Measurements from ENCODE around the gene SLC41A3. TPM values are rescaled to one million over a fixed set of nuclear protein-coding genes. Genes with fewer than 3 reads are reported as not detected.
A peak's percentile ranks its signal among the peaks of the same experiment; 100 is the strongest.
"Not testable (repeated sequence)": the region's sequence is repeated elsewhere in the genome, so short reads cannot be mapped to it uniquely, and the experiment has no call there.

Gene SLC41A3
- polyA plus RNA-seq, 3 donors from 2014 or later: 24.1 to 28.0 (median 25.4) TPM

GRCh38 chr3:126038791-126039190 lies 45.1 kb downstream of the SLC41A3 start:
- peaks cover 0 to 14% (median 4%) of the 10 kb centered on the region in 6 donors for H3K9me3 Mint-ChIP-seq
- DNase-seq; H3K27me3 Mint-ChIP-seq (ENCODE audit: low read depth in 3 of 3); H3K4me3 Mint-ChIP-seq; H3K27ac Mint-ChIP-seq; H3K4me1 Mint-ChIP-seq: not testable (repeated sequence)
- peaks cover 43 to 73% (median 69%) of the 10 kb centered on the region in 3 donors for H3K36me3 Mint-ChIP-seq

GRCh38 chr3:126036056-126036549 lies 47.8 kb downstream of the SLC41A3 start:
- H3K27me3 Mint-ChIP-seq (ENCODE audit: low read depth in 3 of 3): peaks cover 0 to 1% (median 0%) of the 10 kb centered on the region in 3 donors
- no peaks in the 10 kb centered on the region for H3K9me3 Mint-ChIP-seq
- peaks cover 39 to 71% (median 64%) of the 10 kb centered on the region in 3 donors for H3K36me3 Mint-ChIP-seq
- DNase-seq: no peak
- no peaks in the 10 kb centered on the region for H3K4me1 Mint-ChIP-seq
- H3K4me3 Mint-ChIP-seq: no peak overlapping the region
- no peak overlapping the region for H3K27ac Mint-ChIP-seq

- no peak for DNase-seq
- Mint-ChIP-seq H3K27ac (no peak overlapping the region), H3K4me1 (no peaks in the 10 kb centered on the region), H3K27me3 (ENCODE audit: low read depth in 3 of 3) (peaks cover 0 to 1% (median 0%) of the 10 kb centered on the region in 3 donors), H3K4me3 (no peak overlapping the region), H3K9me3 (no peaks in the 10 kb centered on the region), H3K36me3 (peaks cover 34 to 67% (median 60%) of the 10 kb centered on the region in 3 donors)
These were observed 48.4 kb downstream of the SLC41A3 start for GRCh38 chr3:126035362-126036050.

- Mint-ChIP-seq H3K4me1 (no peaks in the 10 kb centered on the region), H3K27ac (peak overlapping the region in 1 of 6 donors; percentile 38), H3K27me3 (ENCODE audit: low read depth in 3 of 3) (no peaks in the 10 kb centered on the region), H3K4me3 (no peak overlapping the region), H3K36me3 (peaks cover 29 to 63% (median 61%) of the 10 kb centered on the region in 3 donors), H3K9me3 (no peaks in the 10 kb centered on the region)
- DNase-seq: no peak
These were observed 49.2 kb downstream of the SLC41A3 start for GRCh38 chr3:126034481-126035361.

- Mint-ChIP-seq H3K4me3 (no peak overlapping the region), H3K36me3 (peaks cover 37 to 63% (median 63%) of the 10 kb centered on the region in 3 donors)
These were observed 50.2 kb downstream of the SLC41A3 start for GRCh38 chr3:126033765-126034164.

GRCh38 chr3:126033051-126033745 lies 50.7 kb downstream of the SLC41A3 start:
- H3K4me1 Mint-ChIP-seq: no peaks in the 10 kb centered on the region
- H3K4me3 Mint-ChIP-seq: no peak overlapping the region
- no peak for DNase-seq
- peaks cover 0 to 2% (median 0%) of the 10 kb centered on the region in 6 donors for H3K9me3 Mint-ChIP-seq
- no peaks in the 10 kb centered on the region for H3K27me3 Mint-ChIP-seq (ENCODE audit: low read depth in 3 of 3)
- H3K36me3 Mint-ChIP-seq: peaks cover 36 to 61% (median 60%) of the 10 kb centered on the region in 3 donors
- H3K27ac Mint-ChIP-seq: peak overlapping the region in 1 of 6 donors; percentile 21

More at GRCh38 chr3:126033765-126034164, 50.2 kb downstream of the SLC41A3 start:
- Mint-ChIP-seq H3K4me1 (no peaks in the 10 kb centered on the region), H3K27ac (no peak overlapping the region), H3K27me3 (ENCODE audit: low read depth in 3 of 3) (no peaks in the 10 kb centered on the region), H3K9me3 (peaks cover 0 to 2% (median 0%) of the 10 kb centered on the region in 6 donors)
- DNase-seq: no peak

GRCh38 chr3:126031981-126032471 lies 51.9 kb downstream of the SLC41A3 start:
- H3K4me3 Mint-ChIP-seq: no peak overlapping the region
- H3K27me3 Mint-ChIP-seq (ENCODE audit: low read depth in 3 of 3): no peaks in the 10 kb centered on the region
- H3K4me1 Mint-ChIP-seq: peaks cover 2 to 7% of the 10 kb centered on the region in 2 donors
- no peak for DNase-seq
- H3K9me3 Mint-ChIP-seq: peaks cover 0 to 7% (median 3%) of the 10 kb centered on the region in 6 donors
- peaks cover 38 to 61% (median 59%) of the 10 kb centered on the region in 3 donors for H3K36me3 Mint-ChIP-seq
- H3K27ac Mint-ChIP-seq: no peak overlapping the region

GRCh38 chr3:126030455-126030854 lies 53.5 kb downstream of the SLC41A3 start:
- no peak for DNase-seq
- Mint-ChIP-seq H3K9me3 (peaks cover 0 to 7% (median 3%) of the 10 kb centered on the region in 6 donors), H3K27ac (no peak overlapping the region), H3K36me3 (peaks cover 37 to 60% (median 53%) of the 10 kb centered on the region in 3 donors), H3K4me3 (no peak overlapping the region), H3K4me1 (peaks cover 16 to 23% of the 10 kb centered on the region in 2 donors), H3K27me3 (ENCODE audit: low read depth in 3 of 3) (peaks cover 0 to 3% (median 0%) of the 10 kb centered on the region in 3 donors)

GRCh38 chr3:126029241-126029640 lies 54.7 kb downstream of the SLC41A3 start:
- Mint-ChIP-seq H3K27ac (no peak overlapping the region), H3K4me1 (peaks cover 19 to 23% of the 10 kb centered on the region in 2 donors), H3K36me3 (peaks cover 32 to 57% (median 51%) of the 10 kb centered on the region in 3 donors), H3K9me3 (peaks cover 0 to 7% (median 3%) of the 10 kb centered on the region in 6 donors), H3K4me3 (no peak overlapping the region), H3K27me3 (ENCODE audit: low read depth in 3 of 3) (peaks cover 0 to 3% (median 2%) of the 10 kb centered on the region in 3 donors)
- no peak for DNase-seq

GRCh38 chr3:126028096-126028495 lies 55.8 kb downstream of the SLC41A3 start:
- Mint-ChIP-seq H3K4me3 (no peak overlapping the region), H3K4me1 (peaks cover 19 to 23% of the 10 kb centered on the region in 2 donors), H3K27me3 (ENCODE audit: low read depth in 3 of 3) (peaks cover 0 to 3% (median 2%) of the 10 kb centered on the region in 3 donors), H3K9me3 (peaks cover 0 to 7% (median 3%) of the 10 kb centered on the region in 6 donors), H3K27ac (no peak overlapping the region), H3K36me3 (peaks cover 30 to 46% (median 45%) of the 10 kb centered on the region in 3 donors)
- DNase-seq: no peak

- Mint-ChIP-seq H3K36me3 (peaks cover 25 to 51% (median 43%) of the 10 kb centered on the region in 3 donors), H3K4me1 (peaks cover 19 to 23% of the 10 kb centered on the region in 2 donors), H3K9me3 (peaks cover 0 to 7% (median 3%) of the 10 kb centered on the region in 6 donors), H3K27ac (peak overlapping the region in 5 of 6 donors; percentile 19 to 85 (median 79)), H3K27me3 (ENCODE audit: low read depth in 3 of 3) (peaks cover 0 to 3% (median 2%) of the 10 kb centered on the region in 3 donors), H3K4me3 (peak overlapping the region in 3 of 5 donors; percentile 23 to 60 (median 40))
- no peak for DNase-seq
These were observed 57.2 kb downstream of the SLC41A3 start for GRCh38 chr3:126026761-126027160.

GRCh38 chr3:126026277-126026751 lies 57.6 kb downstream of the SLC41A3 start:
- Mint-ChIP-seq H3K27me3 (ENCODE audit: low read depth in 3 of 3) (peaks cover 0 to 3% (median 2%) of the 10 kb centered on the region in 3 donors), H3K9me3 (peaks cover 0 to 7% (median 3%) of the 10 kb centered on the region in 6 donors), H3K36me3 (peaks cover 23 to 47% (median 42%) of the 10 kb centered on the region in 3 donors), H3K27ac (peak overlapping the region in 5 of 6 donors; percentile 19 to 85 (median 79)), H3K4me1 (peaks cover 19 to 23% of the 10 kb centered on the region in 2 donors), H3K4me3 (peak overlapping the region in 3 of 5 donors; percentile 33 to 60 (median 40))
- DNase-seq: peak; percentile 2 to 15 (median 7)
